Raji (cell line): ENCODE measurements around the gene PURB.
A peak's percentile ranks its signal among the peaks of the same experiment; 100 is the strongest.

ENCODE experiments used
- POLR2A ChIP-seq: IDR thresholded peaks from 2 replicates; pipeline ENCODE4 v1.6.1; 2011; ENCODE audit warnings: low read depth, low read length, control low read depth; ENCODE audit not compliant: insufficient read depth

PURB gene

GRCh38 chr7:44885394-44886317 is at the start of gene PURB:
TSS of gene PURB (minus strand) at chr7:44885530. CDS start at chr7:44885348, 182 bp downstream.
- TF ChIP-seq POLR2A, result peak; percentile 95

- no peak for TF ChIP-seq POLR2A
Measured at GRCh38 chr7:44935016-44935415, 49.7 kb upstream of the PURB start.

DNA sequence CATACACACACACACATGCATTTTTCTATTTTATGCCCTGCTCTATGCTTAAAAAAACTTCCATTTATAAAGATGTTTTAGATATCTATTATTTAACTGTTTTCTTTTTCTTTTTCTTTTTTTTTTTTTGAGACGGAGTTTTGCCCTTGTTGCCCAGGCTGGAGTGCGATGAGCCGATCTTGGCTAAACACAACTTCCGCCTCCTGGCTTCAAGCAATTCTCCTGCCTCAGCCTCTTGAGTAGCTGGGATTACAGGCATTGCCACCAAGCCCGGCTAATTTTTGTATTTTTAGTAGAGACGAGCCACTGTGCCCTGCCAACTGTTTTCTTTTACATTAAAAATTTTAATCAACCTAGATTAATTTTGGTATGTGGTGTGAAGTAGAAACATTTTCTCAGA is 45.6 kb upstream of the PURB start:
- TF ChIP-seq POLR2A, result no peak

GRCh38 chr7:44922351-44922694 is 37.0 kb upstream of the PURB start:
- TF ChIP-seq POLR2A, result no peak

DNA sequence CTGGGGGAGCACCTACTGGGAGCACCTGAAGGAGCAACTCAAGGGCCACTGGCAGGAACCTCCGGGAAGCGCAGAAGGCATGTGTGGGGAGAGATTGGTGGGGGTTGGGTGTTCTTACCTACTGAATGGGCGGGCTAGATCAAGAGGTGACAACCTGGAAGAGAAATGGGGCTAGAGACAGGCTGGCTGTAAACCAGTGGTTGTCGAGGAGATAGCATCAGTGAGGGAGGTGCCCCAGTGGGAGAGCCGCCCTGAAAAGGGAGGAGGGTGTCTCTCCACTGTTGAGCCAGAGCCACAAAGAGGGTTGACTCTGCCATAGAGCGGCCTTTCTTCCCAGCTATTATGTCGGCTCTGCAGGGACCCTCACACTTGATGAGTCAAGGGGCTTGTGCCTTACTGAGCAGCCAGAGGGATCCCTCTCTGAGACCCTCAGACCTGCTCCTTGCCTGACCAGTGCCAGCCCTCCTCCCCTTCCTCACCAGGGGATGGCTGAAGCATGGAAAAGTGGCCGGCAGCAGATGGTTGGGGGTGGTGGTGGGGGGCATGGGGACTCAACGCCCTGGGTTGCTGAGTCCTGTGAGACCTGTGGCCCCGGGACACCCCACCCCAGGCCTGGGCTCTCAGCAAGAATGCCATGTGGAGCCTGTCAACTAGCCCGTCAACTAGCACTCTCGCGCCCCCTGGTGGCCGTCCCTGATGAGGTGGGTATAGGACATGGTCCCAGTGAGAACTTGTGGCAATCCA is 36.4 kb upstream of the PURB start:
- TF ChIP-seq POLR2A, result no peak

DNA sequence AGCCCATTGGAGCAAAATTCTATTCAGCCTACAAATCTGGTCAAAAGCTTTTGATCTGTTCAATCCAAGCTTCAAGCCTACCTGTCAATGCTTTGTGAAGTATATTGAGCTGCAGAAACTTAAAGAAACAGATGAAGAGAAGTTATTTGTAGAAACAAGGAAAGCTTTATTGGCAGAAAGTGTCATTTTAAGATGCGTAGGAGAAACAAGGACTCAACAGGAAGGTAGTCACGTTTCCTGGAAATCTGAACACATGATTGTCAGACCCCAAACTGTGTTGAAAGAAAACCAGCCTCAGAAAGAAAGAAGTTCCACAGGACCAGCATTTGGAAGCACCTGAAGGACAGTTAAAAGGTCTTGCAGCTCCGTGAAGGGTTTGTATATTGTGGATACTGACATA is 34.8 kb upstream of the PURB start:
- TF ChIP-seq POLR2A, result no peak

GRCh38 chr7:44918029-44918428 is 32.7 kb upstream of the PURB start:
- no peak for TF ChIP-seq POLR2A

GRCh38 chr7:44917465-44917864 is 32.1 kb upstream of the PURB start:
- no peak for TF ChIP-seq POLR2A

- TF ChIP-seq POLR2A, result no peak
Measured at GRCh38 chr7:44914992-44915607, 29.8 kb upstream of the PURB start.

DNA sequence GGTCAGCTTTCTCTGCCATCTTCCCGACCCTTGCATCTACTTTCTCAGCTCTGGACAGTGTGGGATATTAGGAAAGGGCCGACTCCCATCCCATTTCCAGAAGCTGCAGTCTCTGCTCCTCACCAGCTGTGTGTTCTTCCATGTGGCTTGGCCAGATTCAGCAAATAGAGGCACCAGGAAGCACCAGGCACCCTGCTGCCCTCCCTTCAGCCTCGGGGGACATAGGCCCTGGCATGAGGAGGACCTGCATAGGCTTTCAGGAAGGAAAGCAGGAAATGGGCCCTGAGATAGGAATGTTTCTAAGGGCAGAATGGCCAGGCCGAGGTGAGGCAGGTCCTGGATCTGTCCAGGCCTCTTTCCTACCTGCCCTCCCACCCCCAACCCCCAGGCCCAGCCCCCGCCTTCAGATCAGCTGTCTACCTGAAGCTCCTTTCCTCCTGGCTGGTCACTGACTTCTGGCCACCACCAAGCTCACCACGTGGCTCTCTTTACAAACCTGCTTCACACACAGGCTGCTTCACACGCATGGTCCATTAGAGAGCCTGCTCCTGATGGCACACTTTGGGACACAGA is 27.5 kb upstream of the PURB start:
- TF ChIP-seq POLR2A, result no peak

GRCh38 chr7:44911911-44912310 is 26.6 kb upstream of the PURB start:
- TF ChIP-seq POLR2A, result no peak

DNA sequence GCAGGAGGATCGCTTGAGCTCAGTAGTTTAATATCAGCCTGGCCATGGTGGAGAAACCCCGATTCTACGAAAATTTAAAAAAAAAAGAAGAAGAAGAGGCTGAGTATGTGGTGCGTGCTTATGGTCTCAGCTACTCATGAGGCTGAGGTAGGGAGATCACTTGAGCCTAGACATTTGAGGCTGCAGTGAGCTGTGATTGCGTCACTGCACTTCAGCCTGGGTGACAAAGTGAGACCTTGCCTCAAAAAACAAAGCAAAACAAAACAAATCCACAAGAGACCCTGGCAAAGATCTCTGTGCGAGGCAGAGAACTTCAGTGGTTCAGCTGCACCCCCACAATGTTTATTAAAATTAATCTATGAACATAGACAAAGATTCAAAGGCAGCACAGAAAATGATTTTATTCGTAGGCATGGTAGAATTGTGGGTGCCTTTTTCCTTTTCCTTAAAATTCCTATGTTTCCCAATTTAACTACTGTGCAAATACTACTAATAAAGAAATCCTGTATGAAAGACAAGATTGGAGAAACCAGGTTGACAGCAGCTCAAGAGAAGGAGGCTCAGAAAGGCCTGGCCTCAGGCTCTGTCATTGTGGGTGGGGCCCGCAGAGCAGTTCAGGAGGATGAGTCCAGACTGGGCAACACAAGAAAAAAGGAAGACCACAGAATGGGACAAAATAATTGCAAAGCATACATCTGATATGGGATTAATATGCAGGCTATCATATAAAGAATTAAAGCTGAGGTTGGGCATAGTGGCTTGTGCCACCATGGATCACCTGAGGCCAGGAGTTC is 24.5 kb upstream of the PURB start:
- TF ChIP-seq POLR2A, result no peak

DNA sequence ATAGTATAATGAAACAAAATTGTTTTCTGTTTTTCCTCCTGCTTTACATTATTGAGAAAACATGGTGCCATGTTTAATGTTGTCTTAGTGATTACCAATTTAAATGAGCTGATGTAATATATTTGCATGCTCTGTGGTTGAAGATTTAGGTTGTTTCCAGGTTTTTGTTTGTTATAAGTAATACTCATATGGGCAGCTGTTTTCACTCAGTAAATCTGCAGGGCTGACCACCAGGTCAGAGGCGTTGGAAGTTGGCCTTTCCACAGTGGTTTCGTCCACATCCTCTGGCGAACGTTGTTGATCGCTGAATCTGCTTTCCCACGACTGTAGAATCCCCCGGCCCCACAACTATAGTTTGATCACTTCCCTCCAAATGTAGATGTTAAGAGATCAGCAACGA is 21.6 kb upstream of the PURB start:
- TF ChIP-seq POLR2A, result no peak

- TF ChIP-seq POLR2A, result no peak
Measured at GRCh38 chr7:44905002-44905635, 19.8 kb upstream of the PURB start.

DNA sequence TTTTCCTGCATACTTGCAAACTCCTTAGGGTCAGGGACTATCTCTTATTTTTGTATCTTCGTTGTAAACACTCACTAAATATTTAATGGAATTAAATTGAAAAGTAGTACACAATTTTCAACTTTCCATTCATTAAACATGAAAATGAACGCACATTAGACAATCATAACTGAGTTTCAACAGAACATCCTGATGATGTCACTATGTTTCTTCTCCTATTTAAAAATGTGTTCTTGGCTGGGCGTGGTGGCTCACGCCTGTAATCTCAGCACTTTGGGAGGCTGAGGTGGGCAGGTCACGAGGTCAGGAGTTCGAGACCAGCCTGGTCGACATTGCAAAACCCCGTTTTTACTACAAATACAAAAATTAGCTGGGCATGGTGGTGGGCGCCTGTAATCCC is 14.1 kb upstream of the PURB start:
- TF ChIP-seq POLR2A, result no peak

DNA sequence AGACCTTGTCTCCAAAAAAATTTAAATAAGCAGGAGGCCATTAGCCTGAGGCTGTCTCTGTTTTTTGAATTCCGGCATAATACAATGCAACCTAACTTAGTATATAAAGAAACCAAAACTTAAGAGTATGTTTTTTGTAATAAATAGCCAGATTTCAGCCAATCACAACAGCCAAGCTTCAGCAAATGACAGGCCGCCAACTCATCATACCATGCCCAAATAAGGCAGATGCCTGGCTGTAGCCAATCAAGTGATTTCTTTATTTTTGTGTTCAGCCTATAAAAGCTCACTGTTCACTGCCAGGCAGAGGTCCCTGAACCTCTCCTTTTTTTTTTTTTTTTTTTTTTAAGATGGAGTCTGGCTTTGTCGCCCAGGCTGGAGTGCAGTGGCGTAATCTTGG is 12.7 kb upstream of the PURB start:
- no peak for TF ChIP-seq POLR2A
